HEK293T (cell line): Measurements from ENCODE around the gene WNT1.

Source experiments
- CTCF ChIA-PET: fragments of 350-600 bp; formaldehyde crosslinking; extraction: SDS; loops from one replicate; lab custom pipeline; 2021; ENCODE audit warnings: antibody characterized with exemption, inconsistent platforms; lab: Yijun Ruan, JAX
- POLR2A ChIA-PET: fragments of 350-600 bp; formaldehyde crosslinking; extraction: SDS; loops from one replicate; lab custom pipeline; 2020; ENCODE audit warnings: antibody characterized with exemption, inconsistent platforms; lab: Yijun Ruan, JAX
- DNase-seq: peaks from one replicate; pipeline ENCODE4 v3.0.0; 2012; ENCODE audit warnings: mixed read lengths; ENCODE audit errors: extremely low spot score
- ARNT ChIP-seq: fragments of 450-650 bp; IDR thresholded peaks from 2 replicates; pipeline ENCODE4 v1.6.1; 2017; ENCODE audit warnings: mild to moderate bottlenecking
- BHLHE40 ChIP-seq: fragments of 450-650 bp; IDR thresholded peaks from 2 replicates; pipeline ENCODE4 v1.6.1; 2016; ENCODE audit warnings: mild to moderate bottlenecking, moderate library complexity, borderline replicate concordance
- CTBP1 ChIP-seq: fragments of 450-650 bp; IDR thresholded peaks from 2 replicates; pipeline ENCODE4 v1.6.1; 2016; ENCODE audit warnings: borderline replicate concordance
- ELF4 ChIP-seq: fragments of 450-650 bp; IDR thresholded peaks from 2 replicates; pipeline ENCODE4 v1.6.1; 2017; ENCODE audit warnings: antibody characterized with exemption
- FOXA1 ChIP-seq: fragments of 450-650 bp; IDR thresholded peaks from 2 replicates; pipeline ENCODE4 v1.6.1; 2016; ENCODE audit warnings: mild to moderate bottlenecking
- FOXK2 ChIP-seq: fragments of 450-650 bp; IDR thresholded peaks from 2 replicates; pipeline ENCODE4 v1.6.1; 2016; ENCODE audit warnings: mild to moderate bottlenecking
- FOXM1 ChIP-seq: fragments of 450-650 bp; IDR thresholded peaks from 2 replicates; pipeline ENCODE4 v1.6.1; 2017; ENCODE audit warnings: mild to moderate bottlenecking, borderline replicate concordance
- HDGF ChIP-seq: fragments of 450-650 bp; IDR thresholded peaks from 2 replicates; pipeline ENCODE4 v1.6.1; 2017; ENCODE audit warnings: antibody characterized with exemption, borderline replicate concordance
- L3MBTL2 ChIP-seq: fragments of 450-650 bp; conservative IDR thresholded peaks from 2 replicates; pipeline ENCODE4 v1.6.1; 2016; ENCODE audit warnings: mild to moderate bottlenecking
- LEF1 ChIP-seq: fragments of 450-650 bp; IDR thresholded peaks from 2 replicates; pipeline ENCODE4 v1.6.1; 2017; ENCODE audit warnings: mild to moderate bottlenecking, borderline replicate concordance
- NFRKB ChIP-seq: fragments of 450-650 bp; IDR thresholded peaks from 2 replicates; pipeline ENCODE4 v1.6.1; 2016; ENCODE audit warnings: mild to moderate bottlenecking, moderate library complexity
- SP1 ChIP-seq: fragments of 450-650 bp; IDR thresholded peaks from 2 replicates; pipeline ENCODE4 v1.6.1; 2017
- SUZ12 ChIP-seq: fragments of 450-650 bp; IDR thresholded peaks from 2 replicates; pipeline ENCODE4 v1.6.1; 2016; ENCODE audit warnings: mild to moderate bottlenecking
- TARDBP ChIP-seq: fragments of 450-650 bp; IDR thresholded peaks from 2 replicates; pipeline ENCODE4 v1.6.1; 2016
- ZNF384 ChIP-seq: fragments of 450-650 bp; IDR thresholded peaks from 2 replicates; pipeline ENCODE4 v1.6.1; 2016
- TF ChIP-seq, protein P1 (sequence below): fragments of 450-650 bp; IDR thresholded peaks from 2 replicates; pipeline ENCODE4 v1.6.1; 2016

Gene WNT1

DNA sequence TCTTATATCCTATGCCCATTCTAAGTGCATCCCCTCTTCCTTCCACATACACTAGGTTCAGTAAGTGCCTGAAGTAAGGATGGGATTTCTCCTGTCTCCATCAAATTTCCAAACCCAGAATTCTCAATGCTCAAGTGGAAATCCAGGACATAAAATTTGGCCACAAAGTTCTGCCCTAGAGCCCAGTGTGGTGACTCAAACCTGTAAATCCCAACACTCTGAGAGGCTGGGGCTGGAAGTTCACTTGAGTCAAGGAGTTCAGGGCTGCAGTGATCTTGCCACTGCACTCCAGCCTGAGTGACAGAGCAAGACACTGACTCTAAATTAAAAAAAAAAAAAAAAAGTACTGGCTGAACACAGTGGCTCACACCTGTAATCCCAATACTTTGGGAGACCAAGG lies 16.3 kb upstream of the WNT1 start:
- ChIA-PET CTCF (no interaction called here), POLR2A (no interaction called here)
- TF ChIP-seq, protein P1, sequence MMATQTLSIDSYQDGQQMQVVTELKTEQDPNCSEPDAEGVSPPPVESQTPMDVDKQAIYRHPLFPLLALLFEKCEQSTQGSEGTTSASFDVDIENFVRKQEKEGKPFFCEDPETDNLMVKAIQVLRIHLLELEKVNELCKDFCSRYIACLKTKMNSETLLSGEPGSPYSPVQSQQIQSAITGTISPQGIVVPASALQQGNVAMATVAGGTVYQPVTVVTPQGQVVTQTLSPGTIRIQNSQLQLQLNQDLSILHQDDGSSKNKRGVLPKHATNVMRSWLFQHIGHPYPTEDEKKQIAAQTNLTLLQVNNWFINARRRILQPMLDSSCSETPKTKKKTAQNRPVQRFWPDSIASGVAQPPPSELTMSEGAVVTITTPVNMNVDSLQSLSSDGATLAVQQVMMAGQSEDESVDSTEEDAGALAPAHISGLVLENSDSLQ = no peak
- no peak for TF ChIP-seq ARNT
- TF ChIP-seq CTBP1 = no peak
- no peak for TF ChIP-seq BHLHE40
- no peak for TF ChIP-seq SP1
- no peak for TF ChIP-seq NFRKB
- no peak for TF ChIP-seq FOXK2
- TF ChIP-seq SUZ12 = no peak
- TF ChIP-seq ZNF384 = no peak
- no peak for TF ChIP-seq TARDBP
- no peak for TF ChIP-seq FOXM1
- TF ChIP-seq L3MBTL2 = no peak
- TF ChIP-seq LEF1 = no peak
- no peak for TF ChIP-seq ELF4
- TF ChIP-seq FOXA1 = no peak
- no peak for DNase-seq

GRCh38 chr12:48965298-48965838 lies 12.8 kb upstream of the WNT1 start:
- CTCF ChIA-PET = no interaction called here
- POLR2A ChIA-PET = no interaction called here
- DNase-seq = no peak
- TF ChIP-seq ELF4 (no peak), LEF1 (no peak), SUZ12 (no peak), TARDBP (no peak), BHLHE40 (no peak), CTBP1 (no peak), FOXM1 (no peak), FOXA1 (no peak), ZNF384 (no peak), SP1 (no peak), HDGF (no peak), FOXK2 (no peak), ARNT (no peak)
- TF ChIP-seq, protein P1 = no peak

DNA sequence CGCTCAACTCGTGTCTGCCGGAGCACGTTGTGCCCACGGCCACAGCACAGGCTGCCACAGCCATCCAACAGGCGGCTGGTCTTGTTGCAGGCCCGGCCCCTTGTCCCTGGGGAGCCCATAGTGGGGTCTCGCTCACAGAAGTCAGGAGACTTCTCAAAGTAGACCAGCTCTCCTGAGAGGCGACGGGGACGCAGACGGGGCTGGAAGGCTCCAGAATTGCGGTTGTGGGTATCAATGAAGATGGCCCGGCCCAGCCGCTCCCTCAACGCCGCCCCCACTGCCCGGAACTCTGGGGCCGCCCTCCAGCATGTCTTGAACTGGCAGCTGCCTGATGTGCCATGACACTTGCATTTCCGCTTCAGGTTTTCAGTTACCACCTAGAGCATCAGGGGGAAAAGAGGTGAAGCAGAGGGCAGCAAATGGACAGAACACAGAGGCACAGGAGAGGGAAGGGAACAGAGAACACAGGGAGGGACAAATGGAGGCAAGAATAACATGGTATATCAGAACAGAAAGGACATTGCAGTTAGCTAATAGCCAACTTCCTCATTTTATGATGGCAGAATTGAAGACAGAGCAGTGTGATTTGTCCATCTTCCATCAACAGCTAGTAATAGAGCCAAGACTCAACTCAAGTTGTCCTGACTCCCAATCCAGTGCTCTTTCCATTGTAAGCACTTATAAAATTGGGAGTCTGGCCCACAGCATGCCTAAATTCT lies 11.8 kb upstream of the WNT1 start:
- DNase-seq = no peak
- ChIA-PET CTCF (interaction anchor here (0.8 to 3.1 kb wide), 4 partner anchors 9 to 53 kb away, joined by 3 to 10 read pairs (median 3); partner anchors contain the start of gene ARF3), POLR2A (interaction anchor here (1.2 kb wide), 1 partner anchor 9 kb away, joined by 4 read pairs; the partner anchor contains the start of gene ARF3)

DNA sequence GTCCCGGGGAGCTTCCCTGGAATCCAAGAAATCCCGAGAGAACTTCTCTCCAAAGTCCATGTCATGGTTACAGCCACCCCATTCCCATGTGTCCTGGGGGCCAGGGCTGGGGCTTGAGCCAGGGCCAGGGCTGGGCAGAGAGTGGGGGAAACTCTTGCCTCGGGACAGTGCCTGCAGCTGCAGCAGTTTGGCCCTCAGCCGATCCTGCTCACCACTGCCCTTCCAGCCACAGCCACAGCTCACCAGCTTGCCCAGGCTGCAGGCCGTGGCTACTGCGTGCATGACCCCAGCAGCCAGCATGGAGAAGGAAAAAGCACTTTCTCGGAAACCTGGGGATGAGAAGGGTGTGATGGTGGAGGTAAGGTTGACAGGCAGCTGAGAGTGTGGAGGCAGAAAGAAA lies 10.1 kb upstream of the WNT1 start:
- TF ChIP-seq FOXA1 (no peak), NFRKB (no peak), LEF1 (no peak), TARDBP (no peak), SP1 (no peak), HDGF (no peak), ARNT (no peak), L3MBTL2 (no peak), ZNF384 (no peak), FOXM1 (no peak), CTBP1 (no peak), FOXK2 (no peak), SUZ12 (no peak), ELF4 (no peak), BHLHE40 (no peak)
- TF ChIP-seq, protein P1 = no peak
- CTCF ChIA-PET = interaction anchor here (2.2 to 5.7 kb wide), 3 partner anchors 10 to 32 kb away, joined by 7 to 26 read pairs (median 10); partner anchors contain the start of gene WNT1
- POLR2A ChIA-PET = interaction anchor here (2.0 kb wide), 1 partner anchor 10 kb away, joined by 9 read pairs; the partner anchor contains the start of gene ARF3
- DNase-seq = no peak

More for the DNA sequence above, 11.8 kb upstream of the WNT1 start:
- no peak for TF ChIP-seq SP1
- TF ChIP-seq SUZ12 = no peak
- no peak for TF ChIP-seq CTBP1
- TF ChIP-seq ARNT = no peak
- TF ChIP-seq BHLHE40 = no peak

DNA sequence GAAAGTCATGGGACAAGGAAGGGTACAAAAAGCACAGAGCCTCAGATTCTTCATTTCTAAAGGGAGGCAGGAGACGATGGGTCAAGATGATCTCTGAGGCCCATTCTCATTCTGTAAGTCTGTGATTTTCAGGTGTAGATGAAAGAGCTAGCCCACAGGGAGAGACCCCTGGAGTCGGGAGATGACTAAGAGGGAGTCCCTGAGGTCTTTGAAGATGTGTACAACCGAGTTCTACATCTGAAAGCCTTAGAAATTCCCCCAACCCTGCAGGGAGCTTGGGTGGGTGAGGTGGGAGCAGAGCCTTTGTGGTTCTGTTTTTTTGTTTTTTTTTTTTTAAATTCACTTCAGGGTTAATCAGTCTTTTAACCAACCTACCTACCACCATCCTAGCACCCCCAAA lies 9.7 kb upstream of the WNT1 start:
- no peak for TF ChIP-seq SP1
- no peak for TF ChIP-seq L3MBTL2
- no peak for TF ChIP-seq FOXA1
- no peak for TF ChIP-seq ARNT
- no peak for TF ChIP-seq FOXK2
- no peak for TF ChIP-seq ELF4
- TF ChIP-seq HDGF = no peak
- no peak for TF ChIP-seq SUZ12
- no peak for TF ChIP-seq TARDBP
- no peak for TF ChIP-seq BHLHE40
- no peak for DNase-seq
- POLR2A ChIA-PET = interaction anchor here (2.0 kb wide), 1 partner anchor 11 kb away, joined by 9 read pairs; the partner anchor contains the start of gene ARF3
- CTCF ChIA-PET = interaction anchor here (2.2 to 5.7 kb wide), 3 partner anchors 9 to 32 kb away, joined by 7 to 26 read pairs (median 10); partner anchors contain the start of gene WNT1
